ENCODE measurements around the gene CACNA2D1.
"Not testable (repeated sequence)": the region's sequence is repeated elsewhere in the genome, so short reads cannot be mapped to it uniquely, and the experiment has no call there.

Gene CACNA2D1

DNA sequence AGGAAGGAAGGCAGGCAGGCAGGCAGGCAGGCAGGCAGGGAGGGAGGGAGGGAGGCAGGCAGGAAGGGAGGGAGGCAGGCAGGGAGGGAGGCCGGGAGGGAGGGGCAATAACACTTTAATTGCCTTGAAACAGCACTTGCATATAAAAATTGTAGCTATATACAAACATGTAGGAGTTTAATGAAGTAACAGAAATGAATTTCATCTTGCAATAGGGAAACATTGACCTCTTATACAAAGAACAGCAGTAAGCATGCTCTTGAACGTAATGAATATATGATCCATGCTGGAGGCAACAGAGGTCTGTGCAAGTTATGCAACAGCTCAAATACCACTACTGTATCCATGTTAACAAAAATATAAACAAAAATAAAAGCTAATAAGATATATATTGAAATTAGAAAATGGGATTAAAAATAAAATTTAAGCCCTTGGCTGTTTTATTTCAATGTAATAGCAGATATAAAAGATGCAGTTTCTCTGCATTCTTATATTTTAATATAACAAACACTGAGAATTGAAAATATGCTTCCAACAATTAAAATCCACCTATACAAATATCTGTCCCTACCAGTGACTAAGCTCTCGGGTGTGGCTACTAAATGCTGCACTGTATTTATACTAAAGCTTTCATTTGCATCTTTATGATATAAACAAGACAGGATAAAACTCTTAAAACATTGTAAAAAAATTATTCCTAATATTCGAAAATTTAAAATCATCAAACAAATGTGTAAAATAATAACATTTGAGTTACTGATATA, 50.3 kb downstream of the CACNA2D1 start:
- DNase-seq (ENCODE audit: low read depth): no peak

DNA sequence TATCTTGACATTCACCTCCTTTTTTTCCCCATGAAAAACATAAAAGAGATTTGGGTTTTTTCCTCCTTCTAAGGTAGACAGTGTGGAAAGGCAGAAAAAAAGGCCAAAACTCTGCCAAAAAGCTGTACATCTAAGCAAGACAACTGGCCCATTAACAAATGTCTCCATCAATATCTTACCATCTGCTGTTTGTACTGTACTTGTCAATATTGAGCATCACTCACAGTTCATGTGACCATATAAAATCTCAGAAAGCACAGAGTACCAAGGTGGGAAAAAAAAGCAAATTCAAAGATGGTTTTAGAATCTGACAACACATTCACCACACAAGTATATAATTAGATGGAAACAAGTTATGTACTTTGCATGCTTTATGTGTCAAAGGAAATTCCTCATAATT, 52.6 kb downstream of the CACNA2D1 start:
- DNase-seq (ENCODE audit: low read depth): no peak

DNA sequence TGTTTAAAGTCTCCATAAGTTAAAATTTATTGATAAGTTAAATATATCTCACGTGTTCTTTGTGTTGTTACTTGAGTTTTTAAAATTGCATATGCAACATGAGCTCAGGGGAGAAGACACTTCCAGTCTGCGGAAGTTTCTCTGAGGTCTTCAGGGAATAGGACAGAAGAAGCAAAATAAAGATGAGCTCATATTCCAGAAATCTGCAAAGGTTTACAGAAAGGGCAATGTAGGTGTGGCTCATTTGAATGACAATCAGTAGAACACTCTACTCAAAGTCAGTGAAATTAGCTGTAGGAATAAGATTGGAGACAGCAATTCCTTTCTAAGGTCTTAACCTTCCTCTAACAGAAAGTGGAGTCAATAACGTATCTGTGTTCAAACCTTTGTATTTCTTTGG, 53.7 kb downstream of the CACNA2D1 start:
- DNase-seq (ENCODE audit: low read depth): no peak

DNA sequence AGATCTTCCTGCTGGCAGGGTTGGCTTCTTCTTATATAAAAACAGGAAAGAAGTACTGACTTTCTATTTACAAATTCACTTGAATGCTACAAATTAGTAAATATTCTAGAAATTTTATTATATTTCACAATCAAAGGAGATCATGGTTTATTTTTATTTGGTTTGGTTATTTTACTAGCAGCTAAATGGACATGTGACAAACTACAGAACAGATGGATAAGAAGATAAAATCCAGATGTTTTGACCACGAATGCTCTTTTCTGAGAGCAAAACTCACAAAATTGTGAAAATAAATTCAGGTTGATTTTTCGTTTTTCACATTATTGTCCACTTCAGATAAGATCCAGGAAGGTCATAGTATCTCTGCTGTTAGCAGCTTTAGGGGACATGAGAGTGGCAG, 55.4 kb downstream of the CACNA2D1 start:
- DNase-seq (ENCODE audit: low read depth): no peak

DNA sequence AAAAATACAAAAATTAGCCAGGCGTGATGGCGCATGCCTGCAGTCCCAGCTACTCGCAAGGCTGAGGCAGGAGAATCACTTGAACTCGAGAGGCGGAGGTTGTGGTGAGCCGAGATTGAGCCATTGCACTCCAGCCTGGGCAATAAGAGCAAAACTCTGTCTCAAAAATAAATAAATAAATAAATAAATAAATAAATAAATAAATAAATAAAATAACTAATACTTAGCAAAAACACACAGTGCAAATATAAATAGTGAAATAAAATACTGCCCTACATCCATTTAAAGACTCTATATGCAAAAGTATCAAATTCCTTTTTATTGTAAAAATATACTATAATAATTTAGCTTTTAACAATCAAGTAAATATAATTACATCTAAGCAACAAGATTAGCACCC, 57.0 kb downstream of the CACNA2D1 start:
- not testable (repeated sequence) for DNase-seq (ENCODE audit: low read depth)

DNA sequence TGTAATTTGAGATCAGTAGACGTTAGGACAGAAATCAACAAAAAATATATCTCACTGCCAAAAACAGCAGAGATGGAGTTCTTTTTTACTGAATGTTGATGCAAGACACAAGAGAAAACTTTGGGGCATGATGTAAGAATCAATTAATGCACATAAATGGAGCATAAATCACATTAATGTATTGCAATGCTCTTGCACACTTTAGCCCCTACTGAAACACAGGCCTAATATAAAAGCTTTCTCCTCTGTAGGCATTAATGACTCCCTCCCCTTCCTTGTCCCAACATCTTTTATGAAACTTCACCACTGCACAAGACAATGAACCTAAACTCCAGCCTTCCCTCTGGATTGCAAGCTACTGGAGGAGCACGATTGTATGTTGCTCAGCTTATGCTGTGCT, 58.8 kb downstream of the CACNA2D1 start:
- no peak for DNase-seq (ENCODE audit: low read depth)

DNA sequence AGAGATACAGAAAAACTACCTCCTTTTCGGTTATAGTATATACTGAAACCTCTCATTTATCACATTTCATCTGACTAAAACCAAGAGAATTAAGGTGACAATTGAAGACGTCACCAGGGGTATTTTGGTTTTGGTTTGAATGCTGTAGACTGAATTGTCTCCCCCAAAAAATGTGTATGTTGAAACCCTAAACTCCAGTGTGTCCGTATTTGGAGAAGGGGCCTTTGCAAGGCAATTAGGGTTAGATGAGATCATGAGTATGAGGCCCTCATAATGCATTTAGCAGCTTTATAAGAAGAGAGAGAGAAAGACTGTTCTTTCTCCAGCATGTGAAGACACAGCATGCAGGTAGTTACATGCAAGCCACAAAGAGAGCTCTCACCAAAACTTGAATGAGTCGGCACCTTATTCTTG, 59.5 kb downstream of the CACNA2D1 start:
- no peak for DNase-seq (ENCODE audit: low read depth)

DNA sequence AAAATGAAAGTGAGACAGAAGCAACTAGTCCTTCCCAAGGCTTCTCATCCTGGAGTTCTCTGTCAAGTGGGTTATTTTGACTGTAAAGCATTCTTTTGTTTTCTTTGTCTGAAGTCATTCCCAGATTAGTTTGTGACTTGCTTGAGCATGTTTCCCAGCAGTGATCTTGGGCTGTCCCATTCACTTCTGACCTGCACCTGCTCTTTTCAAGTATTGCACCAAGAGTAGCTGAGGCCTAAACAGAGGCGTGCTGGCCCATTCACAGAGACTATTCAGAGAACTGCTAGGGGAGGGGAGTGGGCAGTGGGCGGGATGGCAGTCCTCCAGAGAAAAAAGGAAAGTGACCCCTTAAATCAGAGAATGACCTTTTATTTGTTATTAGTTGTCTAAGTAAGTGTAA, 61.3 kb downstream of the CACNA2D1 start:
- no peak for DNase-seq (ENCODE audit: low read depth)

DNA sequence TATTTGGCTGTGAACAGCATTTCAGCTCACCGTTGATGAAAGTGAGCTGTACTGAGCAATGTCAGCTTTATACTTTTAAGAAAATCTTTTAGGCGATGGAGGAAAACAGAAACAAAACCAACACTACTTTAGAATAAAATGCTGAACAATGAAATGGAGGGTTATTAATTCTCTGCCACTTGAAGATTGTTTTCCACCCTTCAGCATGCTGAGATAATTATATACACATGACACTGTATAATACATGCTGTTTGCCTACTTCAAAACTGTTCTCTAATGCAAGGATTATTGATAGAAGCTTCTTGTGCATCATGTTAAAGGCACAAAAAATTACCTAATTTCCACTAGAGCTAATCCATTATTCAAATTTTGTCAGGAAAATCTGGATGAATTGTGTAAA, 66.8 kb downstream of the CACNA2D1 start:
- no peak for DNase-seq (ENCODE audit: low read depth)

DNA sequence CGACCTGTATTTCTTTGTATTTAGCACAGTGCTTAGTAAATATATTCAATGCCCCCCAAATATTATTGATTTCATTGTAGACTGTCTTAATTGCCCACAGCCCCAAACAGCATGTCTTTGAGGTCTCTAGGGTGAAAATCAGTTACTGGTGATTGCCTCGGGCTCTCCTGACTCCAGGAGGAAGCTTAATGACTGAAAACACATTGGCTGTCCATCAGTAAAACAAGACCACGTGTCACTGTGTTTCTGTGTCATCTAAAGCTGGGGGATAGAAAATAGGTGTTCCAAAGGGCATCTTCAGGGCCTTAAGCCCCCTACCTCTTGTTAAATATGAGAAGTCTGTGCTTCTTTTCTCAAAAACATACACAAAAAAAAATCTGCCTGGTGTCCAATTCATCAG, 67.9 kb downstream of the CACNA2D1 start:
- DNase-seq (ENCODE audit: low read depth): no peak

DNA sequence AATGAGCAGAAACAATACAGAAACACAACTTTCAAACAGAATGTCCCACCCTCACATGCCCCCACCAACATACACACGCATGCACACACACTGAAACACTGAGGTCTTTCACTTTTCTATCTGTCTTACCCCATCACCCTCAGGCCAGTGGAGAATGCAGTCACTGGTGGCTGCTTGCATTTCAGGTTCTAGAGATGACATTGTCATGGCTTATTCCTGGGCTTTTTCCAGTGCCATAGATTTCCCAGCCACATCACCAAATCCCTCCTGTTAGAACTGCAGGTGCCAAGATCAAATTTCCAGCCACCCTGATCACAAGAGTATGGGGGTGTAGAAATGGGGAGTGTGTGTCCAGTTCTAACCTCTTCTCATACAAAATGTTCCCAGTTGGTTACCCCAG, 68.4 kb downstream of the CACNA2D1 start:
- no peak for DNase-seq (ENCODE audit: low read depth)

DNA sequence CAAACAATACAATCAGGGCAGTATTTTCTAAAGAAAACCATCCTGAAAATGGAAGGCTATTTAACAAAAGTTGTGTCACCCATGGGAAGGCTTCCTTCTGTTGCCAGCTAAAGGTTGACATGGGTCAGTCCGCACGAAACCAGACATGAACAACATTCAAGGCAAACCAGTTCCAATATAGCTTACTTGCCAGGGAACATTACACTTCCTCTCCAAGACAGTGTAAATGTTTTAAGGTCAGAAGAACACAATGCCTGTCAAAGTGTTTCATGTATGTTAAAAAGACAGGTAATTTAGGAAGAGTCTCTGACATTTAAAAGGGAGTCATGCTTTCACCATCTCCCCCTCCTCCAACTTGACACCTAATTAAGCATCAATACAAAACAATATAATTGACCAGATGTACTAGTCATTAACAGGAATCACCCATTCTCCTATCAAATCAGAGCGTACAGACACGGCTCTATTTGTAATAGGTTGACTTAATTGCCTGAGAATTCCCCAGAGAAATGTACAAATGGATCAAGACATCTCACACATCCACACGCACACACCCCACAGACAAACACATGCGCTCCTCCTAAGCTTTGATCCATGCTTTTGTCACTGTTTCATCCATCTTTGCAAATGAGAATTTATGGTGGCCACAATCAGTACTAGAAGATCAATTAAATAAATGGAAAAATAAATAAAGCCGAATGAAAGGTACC, 69.5 kb downstream of the CACNA2D1 start:
- DNase-seq (ENCODE audit: low read depth): no peak

DNA sequence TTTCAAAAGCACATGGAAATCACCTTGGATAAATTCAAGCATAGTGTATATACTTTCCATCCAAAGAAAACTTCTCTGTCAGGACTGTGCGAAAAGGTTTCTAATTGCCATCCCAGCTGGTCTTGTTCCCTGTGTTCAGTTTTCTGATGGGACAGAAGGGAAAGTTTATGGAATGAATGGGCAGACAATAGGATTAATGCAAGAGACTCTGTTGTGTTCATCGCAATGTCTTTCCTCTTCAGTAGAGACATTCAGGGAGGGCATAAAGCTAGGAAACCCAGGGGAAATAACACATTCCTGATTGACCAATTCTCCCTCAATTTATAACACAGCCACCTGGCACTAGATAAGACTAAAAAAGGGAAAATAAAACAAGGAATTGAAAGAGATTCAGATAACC, 78.9 kb downstream of the CACNA2D1 start:
- DNase-seq (ENCODE audit: low read depth): no peak

DNA sequence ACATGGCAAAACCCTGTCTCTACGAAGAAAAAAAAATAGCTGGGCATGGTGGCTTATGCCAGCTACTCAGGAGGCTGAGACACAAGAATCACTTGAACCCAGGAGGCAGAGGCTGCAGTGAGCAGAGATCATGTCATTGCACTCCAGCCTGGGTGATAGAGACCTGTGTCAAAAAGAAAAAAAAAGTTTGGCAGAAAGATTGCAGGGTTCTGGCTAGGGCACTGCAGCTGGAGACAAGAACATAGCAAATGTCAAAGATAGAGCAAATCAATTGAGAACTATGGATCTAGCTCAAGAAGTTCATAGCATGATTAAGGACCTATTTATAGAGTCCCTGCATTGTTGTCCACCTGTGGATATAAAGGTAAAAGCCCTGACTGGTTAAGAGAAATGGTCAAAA, 79.5 kb downstream of the CACNA2D1 start:
- DNase-seq (ENCODE audit: low read depth): no peak

DNA sequence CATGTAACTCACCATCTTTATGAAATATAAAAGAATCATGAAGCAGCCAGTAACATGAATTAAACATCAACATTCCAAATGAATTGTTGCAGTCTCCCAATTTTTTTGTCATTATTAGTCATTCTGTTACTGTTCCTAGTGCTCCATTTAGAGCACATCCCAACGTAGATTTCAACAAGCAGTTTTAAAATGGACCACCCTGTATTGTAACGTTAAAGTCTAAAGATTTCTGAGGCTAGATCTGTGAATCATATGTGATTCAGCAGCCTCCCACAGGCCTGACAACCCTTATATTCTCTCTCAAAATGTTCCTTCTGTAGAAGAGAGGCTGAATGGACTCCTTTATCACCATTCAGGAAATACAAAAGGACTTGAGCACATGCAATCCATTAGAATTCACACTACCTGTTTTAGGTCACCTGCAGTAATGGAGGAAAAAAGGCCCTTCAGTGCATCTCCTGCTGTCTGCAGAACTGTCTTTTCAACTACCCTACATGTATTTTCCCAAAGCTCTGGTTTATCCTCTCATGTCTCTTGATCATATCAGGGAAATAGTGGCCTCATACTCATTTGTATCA, 81.4 kb downstream of the CACNA2D1 start:
- no peak for DNase-seq (ENCODE audit: low read depth)

DNA sequence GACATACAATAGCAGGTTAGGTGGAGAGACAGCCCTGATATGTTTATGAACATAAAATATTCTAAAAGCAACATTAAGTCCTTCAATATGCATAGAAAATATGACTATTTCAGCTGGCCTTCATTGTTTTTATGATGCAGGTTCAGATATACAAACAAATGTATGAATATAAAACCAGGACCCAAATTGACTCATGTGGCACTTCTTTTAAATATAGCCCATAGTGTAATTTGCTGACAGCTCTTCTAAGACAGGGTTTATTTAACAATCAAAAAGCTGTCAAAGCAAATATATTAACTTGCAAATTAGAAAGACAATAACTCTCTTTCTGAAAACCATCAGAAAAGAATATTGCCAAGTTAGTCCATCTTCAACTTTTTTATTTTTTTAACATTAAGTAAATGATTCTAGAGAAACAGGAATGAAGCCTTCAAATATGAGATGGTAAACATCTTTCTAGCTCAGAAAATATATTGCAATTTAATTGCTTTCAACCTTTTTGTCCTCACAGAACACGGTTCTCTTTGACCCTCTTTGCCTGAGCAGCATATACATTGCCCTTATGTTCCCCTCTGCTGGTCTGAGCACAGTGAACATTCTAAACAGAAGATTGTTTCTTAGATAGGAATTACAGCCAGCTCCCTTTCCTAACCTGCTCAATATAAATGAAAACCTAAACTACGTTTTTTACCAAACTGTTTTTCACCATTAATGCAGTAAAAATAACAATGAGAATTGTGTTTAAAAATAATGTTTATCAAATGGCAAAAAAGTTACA, 82.8 kb downstream of the CACNA2D1 start:
- no peak for DNase-seq (ENCODE audit: low read depth)

DNA sequence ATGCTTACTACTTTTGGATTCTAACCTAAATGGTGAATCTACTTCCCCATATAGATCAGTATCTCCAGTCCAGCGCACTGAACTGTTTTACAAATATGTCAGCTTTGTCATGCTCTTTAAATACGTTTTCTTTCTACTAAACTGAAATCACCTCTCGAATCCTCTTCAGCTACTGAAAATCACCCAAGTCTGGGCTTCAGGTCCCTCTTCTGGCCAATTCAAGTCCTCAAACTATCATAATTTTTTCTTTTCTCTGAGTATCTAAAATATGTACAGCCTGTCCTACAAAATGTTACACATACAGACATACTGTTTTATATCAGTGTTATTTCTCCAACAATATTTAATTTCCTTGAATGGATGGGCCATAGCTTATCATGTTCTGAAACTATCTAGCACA, 84.2 kb downstream of the CACNA2D1 start:
- DNase-seq (ENCODE audit: low read depth): no peak

DNA sequence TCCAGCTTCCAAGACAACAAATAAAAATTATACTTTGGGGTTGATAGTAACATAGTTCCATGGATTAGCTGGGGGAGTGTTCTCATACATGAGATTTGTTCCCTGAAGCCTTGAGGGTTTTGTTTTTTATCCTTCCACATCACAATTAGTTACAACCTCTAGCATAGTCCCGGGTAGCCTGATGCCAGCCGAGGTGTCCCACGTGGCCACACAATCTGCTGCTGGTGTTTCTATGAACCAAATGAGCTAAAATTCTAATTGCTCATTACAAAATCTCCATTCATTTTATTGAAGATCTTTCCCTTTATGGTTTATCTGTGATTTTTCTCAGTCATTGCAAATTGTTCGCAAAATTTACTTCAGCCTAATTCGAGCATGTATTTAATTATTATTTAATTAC, 84.7 kb downstream of the CACNA2D1 start:
- no peak for DNase-seq (ENCODE audit: low read depth)

DNA sequence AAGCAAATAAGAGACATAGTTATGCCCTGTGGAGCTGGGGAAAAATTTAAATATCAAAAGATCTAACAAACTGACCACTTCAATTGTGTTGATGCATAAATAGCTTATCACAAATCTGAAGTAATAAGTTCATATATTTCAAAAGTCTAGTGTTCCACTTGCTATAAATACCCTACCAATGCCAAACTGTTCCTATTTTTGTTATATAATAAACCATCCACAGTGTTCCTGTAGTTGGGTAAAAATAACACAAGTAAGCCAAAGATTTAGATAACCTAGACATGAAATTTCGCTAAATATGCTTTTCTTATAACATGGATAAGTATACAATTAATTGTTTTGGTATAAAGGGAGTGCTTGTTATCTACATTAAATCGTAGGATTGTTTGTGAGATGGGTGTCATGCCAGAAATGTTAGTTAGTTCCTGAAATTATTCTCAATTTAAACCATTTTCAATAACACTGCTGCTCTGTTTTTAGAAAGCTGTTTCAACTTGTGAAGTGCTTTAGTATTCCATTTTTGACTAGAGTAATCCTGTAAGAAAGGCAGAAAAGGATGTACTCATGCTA, 85.5 kb downstream of the CACNA2D1 start:
- no peak for DNase-seq (ENCODE audit: low read depth)

DNA sequence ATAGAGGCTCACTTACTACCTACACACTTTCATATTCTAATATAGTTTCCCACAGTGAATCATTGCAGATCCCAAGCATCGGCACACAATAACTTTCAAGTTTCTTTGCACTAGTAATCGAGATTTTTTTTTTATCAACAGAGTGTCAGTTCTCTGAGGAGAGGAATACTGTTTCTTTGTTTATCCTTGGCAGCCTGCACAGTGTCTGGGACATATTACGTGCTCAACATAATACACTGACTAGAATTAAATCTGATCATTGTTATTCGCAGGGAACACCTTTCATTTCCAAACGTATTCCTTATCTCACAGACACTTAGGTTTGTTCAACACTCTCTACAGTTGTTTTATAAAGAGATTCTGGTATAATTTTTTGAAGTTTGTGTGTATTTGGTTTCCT, 95.3 kb downstream of the CACNA2D1 start:
- no peak for DNase-seq (ENCODE audit: low read depth)

DNA sequence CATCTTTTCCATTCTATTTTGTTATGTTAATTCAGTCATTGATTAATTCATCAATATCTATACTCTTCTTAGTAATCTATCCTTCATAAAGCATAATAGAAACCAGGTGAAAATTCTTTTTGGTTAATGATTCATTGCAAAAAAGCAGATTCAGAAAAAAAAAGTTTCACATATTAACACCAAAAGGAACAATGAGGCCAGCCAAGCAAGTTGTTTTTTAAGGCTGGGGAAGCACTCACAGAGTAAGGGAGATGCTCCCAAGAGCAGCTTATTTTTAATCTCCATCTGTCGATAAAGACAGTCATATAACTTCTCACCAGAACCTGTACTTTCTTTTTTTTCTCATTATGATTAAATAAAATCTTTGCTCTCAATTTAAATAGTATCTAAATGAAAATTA, 95.8 kb downstream of the CACNA2D1 start:
- DNase-seq (ENCODE audit: low read depth): no peak

DNA sequence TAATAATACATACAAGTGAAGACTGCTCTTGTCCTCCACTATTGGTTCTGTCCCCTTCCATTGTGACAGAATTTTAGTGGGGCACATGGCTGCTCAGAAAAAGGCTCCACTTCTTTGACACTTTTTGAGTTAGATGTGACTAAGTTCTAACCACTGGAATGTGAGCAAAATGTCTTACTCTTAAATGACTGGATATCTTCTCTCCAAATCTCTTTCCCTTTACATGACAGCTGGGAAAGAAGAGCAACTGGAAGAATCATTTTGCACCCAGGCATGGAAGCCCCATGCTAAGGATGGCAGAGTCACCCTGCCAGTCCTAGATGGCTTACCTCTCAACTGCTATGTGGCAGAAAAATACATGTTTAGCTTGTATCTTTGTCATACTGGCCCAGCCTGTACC, 97.7 kb downstream of the CACNA2D1 start:
- no peak for DNase-seq (ENCODE audit: low read depth)
